Gastroesophageal sphincter (tissue), 3 donors: ENCODE measurements around the gene GPR183.

ENCODE experiments used
- EP300 ChIP-seq: sonication (generic); formaldehyde crosslinking; IDR thresholded peaks from one replicate; pipeline ENCODE4 v1.6.1; 2017; ENCODE audit warnings: antibody characterized with exemption, mild to moderate bottlenecking
- POLR2A ChIP-seq, 2 donors: fragments of 450-650 bp; IDR thresholded peaks; one replicate each; pipeline ENCODE4 v1.6.1; 2017; ENCODE audit warnings: antibody characterized with exemption in 2 of 2, mild to moderate bottlenecking in 2 of 2, moderate library complexity in 1 of 2
- TF ChIP-seq, protein P1 (sequence below), 4 experiments: fragments of 200-600 bp in 2 of 4; fragments of 450-650 bp in 2 of 4; sonication (generic) in 1 of 4; IDR thresholded peaks; one replicate each; pipeline ENCODE4 v1.5.1; 2017 to 2019; ENCODE audit warnings: antibody characterized with exemption in 4 of 4, mild to moderate bottlenecking in 2 of 4, moderate library complexity in 2 of 4

DNA sequence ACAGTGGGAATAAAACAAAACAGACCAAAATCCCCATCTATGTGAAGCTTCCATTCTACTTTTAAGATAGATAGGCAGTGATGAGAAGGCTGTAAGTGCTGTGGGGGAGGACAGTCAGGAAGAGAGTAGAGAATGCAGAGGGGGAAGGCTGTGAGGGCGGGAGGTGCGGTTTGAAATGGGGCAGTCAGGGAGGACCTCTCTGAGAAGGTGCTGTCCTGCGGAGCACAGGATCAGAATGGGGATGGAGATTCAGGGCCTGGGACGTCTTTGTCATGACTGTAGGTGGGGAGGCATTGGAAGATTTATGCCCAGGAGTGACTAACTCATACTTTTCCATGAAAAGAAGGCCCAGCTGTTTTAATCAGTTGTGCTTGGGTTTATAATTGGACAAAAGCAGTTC, 3.9 kb upstream of the GPR183 start:
- TF ChIP-seq, protein P1, sequence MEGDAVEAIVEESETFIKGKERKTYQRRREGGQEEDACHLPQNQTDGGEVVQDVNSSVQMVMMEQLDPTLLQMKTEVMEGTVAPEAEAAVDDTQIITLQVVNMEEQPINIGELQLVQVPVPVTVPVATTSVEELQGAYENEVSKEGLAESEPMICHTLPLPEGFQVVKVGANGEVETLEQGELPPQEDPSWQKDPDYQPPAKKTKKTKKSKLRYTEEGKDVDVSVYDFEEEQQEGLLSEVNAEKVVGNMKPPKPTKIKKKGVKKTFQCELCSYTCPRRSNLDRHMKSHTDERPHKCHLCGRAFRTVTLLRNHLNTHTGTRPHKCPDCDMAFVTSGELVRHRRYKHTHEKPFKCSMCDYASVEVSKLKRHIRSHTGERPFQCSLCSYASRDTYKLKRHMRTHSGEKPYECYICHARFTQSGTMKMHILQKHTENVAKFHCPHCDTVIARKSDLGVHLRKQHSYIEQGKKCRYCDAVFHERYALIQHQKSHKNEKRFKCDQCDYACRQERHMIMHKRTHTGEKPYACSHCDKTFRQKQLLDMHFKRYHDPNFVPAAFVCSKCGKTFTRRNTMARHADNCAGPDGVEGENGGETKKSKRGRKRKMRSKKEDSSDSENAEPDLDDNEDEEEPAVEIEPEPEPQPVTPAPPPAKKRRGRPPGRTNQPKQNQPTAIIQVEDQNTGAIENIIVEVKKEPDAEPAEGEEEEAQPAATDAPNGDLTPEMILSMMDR (IDR thresholded peaks at IDR 0.05): no peak
- TF ChIP-seq EP300 (no peak), POLR2A (IDR thresholded peaks at IDR 0.05) (no peak)
